K562 (cell line): ENCODE results near the gene DIP2B. TPM values are rescaled to one million over a fixed set of nuclear protein-coding genes. Genes with fewer than 3 reads are reported as not detected.
A peak's percentile ranks its signal among the peaks of the same experiment; 100 is the strongest.

Source experiments
- C11orf30 ChIP-seq: fragments of 450-650 bp; IDR thresholded peaks from 2 replicates; pipeline ENCODE4 v1.6.1; 2016; ENCODE audit warnings: low read depth, mild to moderate bottlenecking
- CBX2 ChIP-seq: fragments of 200-600 bp; sonication (generic); IDR thresholded peaks from one replicate; pipeline ENCODE4 v1.6.1; 2012; ENCODE audit warnings: mild to moderate bottlenecking, low read length, inconsistent platforms; ENCODE audit not compliant: insufficient read depth, poor library complexity, severe bottlenecking
- CTBP1 ChIP-seq: fragments of 450-650 bp; IDR thresholded peaks from 2 replicates; pipeline ENCODE4 v1.6.1; 2016; ENCODE audit warnings: borderline replicate concordance
- ETV1 ChIP-seq: fragments of 450-650 bp; conservative IDR thresholded peaks from 2 replicates; pipeline ENCODE4 v1.6.1; 2016; ENCODE audit warnings: missing genetic modification characterization, control low read depth, low read depth, missing compliant biosample characterization
- ETV6 ChIP-seq, 3 experiments: fragments of 150-350 bp in 1 of 3; sonication (generic) in 1 of 3; formaldehyde crosslinking in 1 of 3; IDR thresholded peaks; 2 replicates each; pipeline versions ENCODE4 v1.6.1 to v1.8.0; 2014 to 2022; ENCODE audit warnings: borderline replicate concordance in 2 of 3, low read depth in 2 of 3, antibody characterized with exemption in 1 of 3, low read length in 1 of 3, mild to moderate bottlenecking in 1 of 3, missing genetic modification reagents in 1 of 3
- NR2F6 ChIP-seq: fragments of 450-650 bp; formaldehyde crosslinking; IDR thresholded peaks from 2 replicates; pipeline ENCODE4 v1.4.0; 2020; ENCODE audit warnings: mild to moderate bottlenecking
- PCBP1 ChIP-seq: fragments of 200-400 bp; formaldehyde crosslinking; IDR thresholded peaks from 2 replicates; pipeline ENCODE4 v1.6.1; 2018; ENCODE audit warnings: mild to moderate bottlenecking, low read depth, low read length; ENCODE audit not compliant: poor library complexity, severe bottlenecking
- ZNF3 ChIP-seq: fragments of 250-450 bp; sonication (Bioruptor Pico); IDR thresholded peaks from 2 replicates; pipeline ENCODE4 v1.5.0; 2021; ENCODE audit warnings: mild to moderate bottlenecking, moderate library complexity
- ZNF324 ChIP-seq: fragments of 250-450 bp; sonication (Bioruptor Pico); IDR thresholded peaks from 2 replicates; pipeline ENCODE4 v1.4.0; 2020; ENCODE audit warnings: mild to moderate bottlenecking
- polyA plus RNA-seq, 8 experiments: library from polyadenylated mRNA; depleted of rRNA in 4 of 8; stranded (reverse) in 5 of 8; unstranded in 3 of 8; fragments of >200 nt; fragmentation: Nextera tagmentation in 2 of 8; fragmentation: Illumina TruSeq in 1 of 8; extraction: Ambion mirVana in 2 of 8; extraction: Trizol in 1 of 8; gene quantifications; 2 replicates each; pipeline versions ENCODE4 v1.2.1 to v1.2.3, GENCODE V29; 2011 to 2014; ENCODE audit warnings: inconsistent platforms in 1 of 8, missing spikeins in 1 of 8
- total RNA-seq, 7 experiments: library from RNA; depleted of rRNA in 6 of 7; stranded (reverse); fragments of >200 nt in 6 of 7; fragmentation: Illumina TruSeq in 2 of 7; extraction: Trizol in 2 of 7; gene quantifications; 2 replicates each; pipeline versions ENCODE4 v1.2.1 to v1.2.3, GENCODE V29; 2011 to 2021; ENCODE audit warnings: low replicate concordance in 1 of 7
- TF ChIP-seq, protein P1 (sequence below), 2 experiments: fragments of 450-650 bp in 1 of 2; sonication (generic) in 1 of 2; formaldehyde crosslinking in 1 of 2; IDR thresholded peaks in 1 of 2; conservative IDR thresholded peaks in 1 of 2; 2 replicates each; pipeline versions ENCODE4 v1.6.1 to v1.8.1; 2016 to 2023; ENCODE audit warnings: mild to moderate bottlenecking in 2 of 2, moderate library complexity in 2 of 2, inconsistent platforms in 1 of 2, missing genetic modification reagents in 1 of 2
- TF ChIP-seq, protein P2 (sequence below): fragments of 450-650 bp; IDR thresholded peaks from one replicate; pipeline ENCODE4 v1.6.1; 2018; ENCODE audit warnings: mild to moderate bottlenecking, moderate library complexity; ENCODE audit not compliant: partially characterized antibody
- TF ChIP-seq, protein P3 (sequence below): fragments of 250-450 bp; sonication (Bioruptor Pico); IDR thresholded peaks from 2 replicates; pipeline ENCODE4 v1.9.0; 2021; ENCODE audit warnings: mild to moderate bottlenecking
- TF ChIP-seq, protein P4 (sequence below), 2 experiments: fragments of 450-650 bp in 1 of 2; sonication (generic) in 1 of 2; formaldehyde crosslinking in 1 of 2; IDR thresholded peaks; 2 replicates each; pipeline versions ENCODE4 v1.7.1 to v1.9.0; 2016 to 2022; ENCODE audit warnings: inconsistent platforms in 1 of 2, mild to moderate bottlenecking in 1 of 2, missing genetic modification reagents in 1 of 2

Gene DIP2B
- total and polyA plus RNA-seq, 9 of the 15 experiments (the other 6 are each of a cell fraction or from before 2014, with no cell fraction given) = 4.6 to 26.1 (median 18.8) TPM

- TF ChIP-seq, protein P1, sequence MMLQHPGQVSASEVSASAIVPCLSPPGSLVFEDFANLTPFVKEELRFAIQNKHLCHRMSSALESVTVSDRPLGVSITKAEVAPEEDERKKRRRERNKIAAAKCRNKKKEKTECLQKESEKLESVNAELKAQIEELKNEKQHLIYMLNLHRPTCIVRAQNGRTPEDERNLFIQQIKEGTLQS (IDR thresholded peaks at IDR 0.05) = no peak
- TF ChIP-seq, protein P1 (CRISPR knock-in tag; conservative IDR thresholded peaks at IDR 0.05) = no peak
- TF ChIP-seq CBX2 = no peak
- no peak for TF ChIP-seq ETV6 (IDR thresholded peaks at IDR 0.05; ENCODE audit: borderline replicate concordance in 1 of 2, low read depth in 2 of 2, low read length in 1 of 2)
- 0 out of 2 replicates have a peak, but pooled peaks have one; percentile 23 for TF ChIP-seq ETV6 (CRISPR knock-in tag; IDR thresholded peaks at IDR 0.05; ENCODE audit: borderline replicate concordance)
- TF ChIP-seq ZNF3 (CRISPR knock-in tag) = no peak
- TF ChIP-seq, protein P2, sequence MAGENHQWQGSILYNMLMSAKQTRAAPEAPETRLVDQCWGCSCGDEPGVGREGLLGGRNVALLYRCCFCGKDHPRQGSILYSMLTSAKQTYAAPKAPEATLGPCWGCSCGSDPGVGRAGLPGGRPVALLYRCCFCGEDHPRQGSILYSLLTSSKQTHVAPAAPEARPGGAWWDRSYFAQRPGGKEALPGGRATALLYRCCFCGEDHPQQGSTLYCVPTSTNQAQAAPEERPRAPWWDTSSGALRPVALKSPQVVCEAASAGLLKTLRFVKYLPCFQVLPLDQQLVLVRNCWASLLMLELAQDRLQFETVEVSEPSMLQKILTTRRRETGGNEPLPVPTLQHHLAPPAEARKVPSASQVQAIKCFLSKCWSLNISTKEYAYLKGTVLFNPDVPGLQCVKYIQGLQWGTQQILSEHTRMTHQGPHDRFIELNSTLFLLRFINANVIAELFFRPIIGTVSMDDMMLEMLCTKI = no peak
- TF ChIP-seq, protein P3, sequence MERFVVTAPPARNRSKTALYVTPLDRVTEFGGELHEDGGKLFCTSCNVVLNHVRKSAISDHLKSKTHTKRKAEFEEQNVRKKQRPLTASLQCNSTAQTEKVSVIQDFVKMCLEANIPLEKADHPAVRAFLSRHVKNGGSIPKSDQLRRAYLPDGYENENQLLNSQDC (CRISPR knock-in tag) = peak; percentile 91; the same call in 1 of the 2 replicates
- TF ChIP-seq ZNF324 (CRISPR knock-in tag) = no peak
- peak; percentile 53 for TF ChIP-seq C11orf30
- no peak for TF ChIP-seq NR2F6 (CRISPR knock-in tag)
- TF ChIP-seq CTBP1 = peak; percentile 78; the same call in 1 of the 2 replicates
- TF ChIP-seq PCBP1 = peak; percentile 93
- TF ChIP-seq, protein P4, sequence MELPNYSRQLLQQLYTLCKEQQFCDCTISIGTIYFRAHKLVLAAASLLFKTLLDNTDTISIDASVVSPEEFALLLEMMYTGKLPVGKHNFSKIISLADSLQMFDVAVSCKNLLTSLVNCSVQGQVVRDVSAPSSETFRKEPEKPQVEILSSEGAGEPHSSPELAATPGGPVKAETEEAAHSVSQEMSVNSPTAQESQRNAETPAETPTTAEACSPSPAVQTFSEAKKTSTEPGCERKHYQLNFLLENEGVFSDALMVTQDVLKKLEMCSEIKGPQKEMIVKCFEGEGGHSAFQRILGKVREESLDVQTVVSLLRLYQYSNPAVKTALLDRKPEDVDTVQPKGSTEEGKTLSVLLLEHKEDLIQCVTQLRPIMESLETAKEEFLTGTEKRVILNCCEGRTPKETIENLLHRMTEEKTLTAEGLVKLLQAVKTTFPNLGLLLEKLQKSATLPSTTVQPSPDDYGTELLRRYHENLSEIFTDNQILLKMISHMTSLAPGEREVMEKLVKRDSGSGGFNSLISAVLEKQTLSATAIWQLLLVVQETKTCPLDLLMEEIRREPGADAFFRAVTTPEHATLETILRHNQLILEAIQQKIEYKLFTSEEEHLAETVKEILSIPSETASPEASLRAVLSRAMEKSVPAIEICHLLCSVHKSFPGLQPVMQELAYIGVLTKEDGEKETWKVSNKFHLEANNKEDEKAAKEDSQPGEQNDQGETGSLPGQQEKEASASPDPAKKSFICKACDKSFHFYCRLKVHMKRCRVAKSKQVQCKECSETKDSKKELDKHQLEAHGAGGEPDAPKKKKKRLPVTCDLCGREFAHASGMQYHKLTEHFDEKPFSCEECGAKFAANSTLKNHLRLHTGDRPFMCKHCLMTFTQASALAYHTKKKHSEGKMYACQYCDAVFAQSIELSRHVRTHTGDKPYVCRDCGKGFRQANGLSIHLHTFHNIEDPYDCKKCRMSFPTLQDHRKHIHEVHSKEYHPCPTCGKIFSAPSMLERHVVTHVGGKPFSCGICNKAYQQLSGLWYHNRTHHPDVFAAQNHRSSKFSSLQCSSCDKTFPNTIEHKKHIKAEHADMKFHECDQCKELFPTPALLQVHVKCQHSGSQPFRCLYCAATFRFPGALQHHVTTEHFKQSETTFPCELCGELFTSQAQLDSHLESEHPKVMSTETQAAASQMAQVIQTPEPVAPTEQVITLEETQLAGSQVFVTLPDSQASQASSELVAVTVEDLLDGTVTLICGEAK (IDR thresholded peaks at IDR 0.05) = peak; percentile 79
- TF ChIP-seq, protein P4 (CRISPR knock-in tag; IDR thresholded peaks at IDR 0.05) = no peak
- TF ChIP-seq ETV1 (tag) = no peak
These were observed at the start of gene DIP2B (continued) for GRCh38 chr12:50504798-50505674.
